C4-2B (cell line): ENCODE data around the gene EPHA2.

ENCODE experiments used
- CTCF ChIP-seq: fragments of 450-650 bp; conservative IDR thresholded peaks from 2 replicates; pipeline ENCODE4 v1.5.1; 2017; ENCODE audit warnings: mild to moderate bottlenecking
- ZFX ChIP-seq: fragments of 450-650 bp; IDR thresholded peaks from 2 replicates; pipeline ENCODE4 v1.6.1; 2017

GRCh38 chr1:16152481-16153087 lies 3.3 kb downstream of the EPHA2 start:
- TF ChIP-seq CTCF = no peak
- no peak for TF ChIP-seq ZFX
